GM06990 (cell line): ENCODE results near the gene PATJ.
"Not testable (repeated sequence)": the region's sequence is repeated elsewhere in the genome, so short reads cannot be mapped to it uniquely, and the experiment has no call there.

Experiments used
- DNase-seq: peaks from one replicate; pipeline ENCODE4 v3.0.0-alpha.2; 2011; ENCODE audit not compliant: insufficient read length; ENCODE audit errors: extremely low read depth
- H3K27me3 ChIP-seq: replicated peaks from 2 replicates; pipeline ENCODE4 v1.6.0; 2011; ENCODE audit warnings: low read length; ENCODE audit not compliant: control insufficient read depth, insufficient read depth
- H3K36me3 ChIP-seq: 2 replicates; pipeline ENCODE4 v1.5.1; 2011; ENCODE audit warnings: low read length; ENCODE audit not compliant: control insufficient read depth, insufficient read depth
- H3K4me3 ChIP-seq: replicated peaks from 2 replicates; pipeline ENCODE4 v1.5.1; 2011; ENCODE audit warnings: low read depth, mild to moderate bottlenecking, control low read depth, low read length
- CTCF ChIP-seq: IDR thresholded peaks from 2 replicates; pipeline ENCODE4 v1.5.1; 2011; ENCODE audit warnings: low read length, control low read depth, mild to moderate bottlenecking, inconsistent platforms; ENCODE audit not compliant: insufficient read depth, poor library complexity, severe bottlenecking

PATJ gene

DNA sequence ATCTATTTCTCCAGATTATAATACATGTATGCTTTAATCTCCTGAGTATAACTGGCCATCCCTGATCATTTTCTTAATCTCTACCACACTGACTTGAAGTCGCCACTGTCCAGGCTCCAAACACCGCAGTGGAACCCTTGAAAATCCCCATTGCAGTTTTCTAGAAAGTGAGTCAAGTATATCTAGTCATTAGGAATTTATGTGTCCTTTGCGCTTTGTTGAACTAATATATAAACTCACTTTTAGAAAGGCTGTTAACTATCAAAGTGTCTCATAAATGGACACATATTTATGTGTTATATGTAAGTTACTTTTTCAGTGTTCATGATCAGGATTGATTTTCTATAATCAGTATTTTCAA is 211.5 kb downstream of the PATJ start:
- Histone ChIP-seq H3K36me3 (no peaks in the 10 kb centered on the region), H3K27me3 (no peaks in the 10 kb centered on the region), H3K4me3 (no peak overlapping the region)
- TF ChIP-seq CTCF, result no peak
- DNase-seq, result no peak

DNA sequence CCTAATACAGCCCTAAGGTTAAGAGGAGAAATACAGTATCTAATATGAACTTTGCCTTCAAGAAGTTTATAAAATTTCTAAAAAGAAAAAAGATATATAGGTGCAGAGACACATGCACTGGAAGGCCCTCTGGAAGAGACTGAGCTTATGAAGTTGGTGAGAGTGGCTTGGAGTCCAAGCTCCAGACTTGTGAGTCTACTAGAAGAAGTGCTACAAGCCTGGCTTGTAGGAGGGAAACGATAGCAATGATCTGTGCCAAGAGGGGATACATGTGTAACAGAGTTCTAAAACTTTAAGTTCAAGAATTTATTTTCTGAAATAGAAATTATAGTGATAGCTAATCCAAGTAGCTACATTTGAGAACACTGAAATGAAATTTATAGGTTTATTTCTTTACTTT is 213.0 kb downstream of the PATJ start:
- Histone ChIP-seq H3K36me3 (no peaks in the 10 kb centered on the region), H3K4me3 (no peak overlapping the region), H3K27me3 (no peaks in the 10 kb centered on the region)
- no peak for TF ChIP-seq CTCF
- no peak for DNase-seq

- H3K4me3 ChIP-seq, result no peak overlapping the region
- TF ChIP-seq CTCF, result no peak
These were observed 213.9 kb downstream of the PATJ start for GRCh38 chr1:61956016-61956645.

GRCh38 chr1:61956784-61957183 is 214.5 kb downstream of the PATJ start:
- Histone ChIP-seq H3K36me3 (no peaks in the 10 kb centered on the region), H3K27me3 (no peaks in the 10 kb centered on the region), H3K4me3 (no peak overlapping the region)
- no peak for TF ChIP-seq CTCF
- DNase-seq, result no peak

More at GRCh38 chr1:61956016-61956645, 213.9 kb downstream of the PATJ start:
- Histone ChIP-seq H3K36me3 (no peaks in the 10 kb centered on the region), H3K27me3 (no peaks in the 10 kb centered on the region)
- DNase-seq, result no peak

- TF ChIP-seq CTCF, result no peak
- DNase-seq, result no peak
These were observed 218.7 kb downstream of the PATJ start for GRCh38 chr1:61961009-61961408.

DNA sequence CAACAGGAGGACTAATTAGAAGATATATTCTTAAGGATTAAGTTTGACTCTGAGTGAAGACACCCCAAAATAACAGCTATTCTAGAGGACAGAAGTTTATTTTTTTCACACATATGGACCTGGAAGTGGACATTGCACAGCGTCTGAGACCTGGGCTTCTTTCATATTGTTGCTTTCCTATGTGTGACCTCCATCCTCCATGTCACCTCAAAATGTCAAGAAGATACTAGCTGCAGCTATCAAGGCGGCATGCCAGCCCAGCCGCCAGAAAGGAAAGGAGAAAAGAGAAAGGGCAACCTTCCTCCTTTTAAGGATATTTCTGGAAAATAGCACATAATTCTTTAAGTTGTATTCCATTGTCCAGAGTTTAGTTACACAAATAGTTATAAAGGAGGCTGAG is 220.4 kb downstream of the PATJ start:
- Histone ChIP-seq H3K27me3 (no peaks in the 10 kb centered on the region), H3K4me3 (no peak overlapping the region), H3K36me3 (no peaks in the 10 kb centered on the region)
- no peak for DNase-seq
- TF ChIP-seq CTCF, result no peak

More at GRCh38 chr1:61961009-61961408, 218.7 kb downstream of the PATJ start:
- Histone ChIP-seq H3K4me3 (no peak overlapping the region), H3K27me3 (no peaks in the 10 kb centered on the region), H3K36me3 (no peaks in the 10 kb centered on the region)

DNA sequence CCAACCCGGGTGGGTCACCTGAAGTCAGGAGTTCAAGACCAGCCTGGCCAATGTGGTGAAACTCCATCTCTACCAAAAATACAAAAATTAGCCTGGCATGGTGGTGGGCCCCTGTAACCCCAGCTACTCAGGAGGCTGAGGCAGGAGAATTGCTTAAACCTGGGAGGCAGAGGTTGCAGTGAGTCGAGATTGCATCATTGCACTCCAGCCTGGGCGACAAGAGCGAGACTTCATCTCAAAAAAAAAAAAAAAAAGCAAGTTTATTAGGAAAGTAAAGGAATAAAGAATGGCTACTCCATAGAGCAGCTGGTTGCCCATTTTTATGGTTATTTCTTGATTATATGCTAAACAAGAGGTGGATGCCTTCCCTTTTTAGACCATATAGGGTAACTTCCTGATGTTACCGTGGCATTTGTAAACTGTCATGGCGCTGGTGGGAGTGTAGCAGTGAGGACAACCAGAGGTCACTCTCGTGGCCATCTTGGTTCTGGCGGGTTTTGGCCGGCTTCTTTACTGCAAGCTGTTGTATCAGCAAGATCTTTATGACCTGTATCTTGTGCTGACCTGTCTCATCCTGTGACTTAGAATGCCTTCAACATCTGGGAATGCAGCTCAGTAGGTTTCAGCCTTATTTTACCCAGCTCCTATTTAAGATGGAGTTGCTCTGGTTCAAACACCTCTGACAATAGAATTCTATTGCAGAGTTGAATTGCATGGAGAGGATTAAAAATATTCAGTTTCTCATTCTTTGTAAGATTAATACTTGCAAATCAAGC is 224.4 kb downstream of the PATJ start:
- H3K36me3 ChIP-seq, DNase-seq, H3K27me3 ChIP-seq, H3K4me3 ChIP-seq: not testable (repeated sequence)
